A204.1 (cell line): ENCODE measurements around the gene SLC5A8.
"Not testable (repeated sequence)": the region's sequence is repeated elsewhere in the genome, so short reads cannot be mapped to it uniquely, and the experiment has no call there.

Experiments used
- FAIRE-seq: peaks from 2 replicates; lab custom pipeline; 2012; peaks lifted over from hg19 to GRCh38; lab: Jason Lieb, UNC

Gene SLC5A8

DNA sequence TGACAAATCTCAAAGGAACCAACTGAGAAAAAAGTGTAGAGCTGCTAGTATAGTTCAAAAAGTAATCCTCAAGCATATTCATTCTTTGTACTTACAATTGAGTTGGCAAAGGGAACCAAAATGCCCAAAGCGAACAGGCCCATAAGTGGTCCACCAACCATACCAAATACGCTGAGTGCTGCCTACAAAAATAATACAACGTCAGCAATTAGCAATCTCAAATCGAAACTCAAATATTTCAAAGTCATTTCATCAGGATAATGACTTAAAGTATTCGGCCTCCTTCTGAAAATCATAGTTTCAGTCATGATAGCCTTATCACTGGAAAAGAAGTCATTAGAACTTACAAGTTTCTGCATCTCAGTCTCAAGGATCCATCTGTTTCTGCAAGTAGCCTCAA is 42.0 kb downstream of the SLC5A8 start:
- no peak for FAIRE-seq

DNA sequence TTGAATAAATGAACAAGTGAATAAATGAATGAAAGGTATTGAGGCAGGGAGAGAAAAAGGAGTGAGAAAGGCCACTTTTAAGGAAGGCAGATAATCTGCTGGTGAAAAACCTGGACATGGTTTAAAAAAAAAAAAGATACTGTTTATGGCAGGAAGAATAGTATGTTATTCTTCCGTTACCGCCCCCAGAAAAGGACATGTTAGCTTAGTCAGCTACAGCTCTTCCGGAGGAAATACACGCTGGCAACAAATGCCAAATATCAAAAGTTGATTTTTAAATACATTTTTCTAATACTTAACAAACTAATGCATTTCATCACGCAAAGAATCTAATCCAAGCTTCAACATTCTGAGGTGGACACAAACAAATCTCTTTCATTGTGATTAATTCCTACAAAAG is 43.2 kb downstream of the SLC5A8 start:
- FAIRE-seq, result no peak

GRCh38 chr12:101165319-101165718 is 44.7 kb downstream of the SLC5A8 start:
- FAIRE-seq, result no peak

DNA sequence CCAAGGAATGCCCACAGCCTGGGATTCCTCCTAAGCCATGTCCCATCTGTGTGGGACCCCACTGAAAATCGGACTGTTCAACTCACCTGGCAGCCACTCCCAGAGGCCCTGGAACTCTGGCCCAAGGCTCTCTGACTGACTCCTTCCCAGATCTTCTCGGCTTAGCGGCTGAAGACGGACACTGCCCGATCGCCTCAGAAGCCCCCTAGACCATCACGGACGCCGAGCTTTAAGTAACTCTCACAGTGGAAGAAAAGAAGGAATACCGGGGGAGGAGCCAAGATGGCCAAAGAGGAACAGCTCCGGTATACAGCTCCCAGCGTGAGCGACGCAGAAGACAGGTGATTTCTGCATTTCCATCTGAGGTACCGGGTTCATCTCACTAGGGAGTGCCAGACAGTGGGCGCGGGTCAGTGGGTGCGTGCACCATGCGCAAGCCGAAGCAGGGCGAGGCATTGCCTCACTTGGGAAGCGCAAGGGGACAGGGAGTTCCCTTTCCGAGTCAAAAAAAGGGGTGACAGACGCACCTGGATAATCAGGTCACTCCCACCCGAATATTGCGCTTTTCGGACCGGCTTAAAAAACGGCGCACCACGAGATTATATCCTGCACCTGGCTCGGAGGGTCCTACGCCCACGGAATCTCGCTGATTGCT is 64.1 kb downstream of the SLC5A8 start:
- FAIRE-seq, result not testable (repeated sequence)

DNA sequence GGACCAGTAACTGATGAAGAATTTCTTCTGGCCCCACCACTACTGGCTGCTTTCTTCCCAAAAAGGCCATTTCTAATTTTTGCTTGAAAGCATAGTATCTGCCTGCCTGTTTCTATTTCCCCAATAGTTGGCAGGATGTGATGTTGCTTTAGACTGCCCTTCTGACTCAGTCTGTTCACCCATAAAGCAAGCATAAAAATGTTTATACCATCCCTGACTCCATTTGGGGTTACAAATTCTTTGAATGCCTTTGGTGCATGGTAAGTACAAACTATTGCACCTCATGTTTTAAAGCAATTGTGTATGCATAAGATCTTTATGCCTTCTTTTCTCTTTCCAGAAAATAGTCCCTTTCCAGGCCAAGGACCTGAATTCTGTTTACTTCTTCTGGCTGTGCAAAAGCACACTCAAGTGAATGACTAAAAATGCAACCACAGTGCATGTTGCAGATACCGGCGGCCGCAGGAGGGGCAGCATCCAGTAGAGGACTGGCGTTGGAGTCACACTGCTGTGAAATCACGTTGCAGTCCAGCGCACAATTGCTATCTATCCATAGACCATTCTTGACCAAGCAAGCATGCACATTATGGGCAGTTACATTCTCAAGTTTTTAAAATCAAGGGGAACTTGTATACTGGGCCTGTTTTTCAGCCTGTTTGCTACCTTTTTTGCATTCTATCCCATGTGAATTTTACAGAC is 82.4 kb downstream of the SLC5A8 start:
- no peak for FAIRE-seq

- no peak for FAIRE-seq
These were observed 92.2 kb downstream of the SLC5A8 start for GRCh38 chr12:101117842-101118241.

DNA sequence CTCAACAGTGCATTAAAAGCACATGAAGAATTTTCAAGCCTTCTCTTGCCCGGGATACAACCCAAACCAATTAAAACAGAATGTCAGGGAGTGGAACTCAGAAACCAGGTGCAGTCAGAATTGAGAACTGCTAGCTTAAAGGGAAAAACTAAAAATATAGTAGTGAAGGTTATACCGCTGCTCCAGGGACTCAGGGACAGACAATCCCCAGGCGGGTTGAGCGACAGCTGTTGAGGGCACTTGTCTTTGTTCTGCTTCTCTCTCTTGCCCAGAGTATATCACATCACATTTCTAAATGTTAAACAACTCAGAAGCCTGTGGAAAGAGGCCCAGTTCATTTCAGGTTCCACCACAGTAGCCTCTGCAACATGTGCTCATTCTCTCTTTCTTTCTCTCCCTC is 93.1 kb downstream of the SLC5A8 start:
- no peak for FAIRE-seq

DNA sequence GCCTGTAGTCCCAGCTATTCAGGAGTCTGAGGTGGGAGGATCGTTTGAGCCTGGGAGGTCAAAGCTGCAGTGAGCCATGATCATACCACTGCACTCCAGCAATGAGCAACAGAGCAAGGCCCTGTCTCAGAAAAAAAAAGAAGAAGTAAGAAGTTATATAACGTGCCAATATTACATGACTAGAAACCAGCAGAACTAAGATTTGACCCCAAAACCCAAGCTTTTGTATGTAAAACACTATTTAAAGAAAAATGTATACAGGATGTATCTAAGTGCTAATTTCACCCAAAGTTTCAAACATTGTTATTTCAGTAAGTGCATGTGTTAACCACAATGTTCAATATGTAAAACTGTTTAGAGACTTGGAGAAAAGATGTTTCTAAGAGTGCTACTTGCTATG is 94.7 kb downstream of the SLC5A8 start:
- FAIRE-seq, result no peak

DNA sequence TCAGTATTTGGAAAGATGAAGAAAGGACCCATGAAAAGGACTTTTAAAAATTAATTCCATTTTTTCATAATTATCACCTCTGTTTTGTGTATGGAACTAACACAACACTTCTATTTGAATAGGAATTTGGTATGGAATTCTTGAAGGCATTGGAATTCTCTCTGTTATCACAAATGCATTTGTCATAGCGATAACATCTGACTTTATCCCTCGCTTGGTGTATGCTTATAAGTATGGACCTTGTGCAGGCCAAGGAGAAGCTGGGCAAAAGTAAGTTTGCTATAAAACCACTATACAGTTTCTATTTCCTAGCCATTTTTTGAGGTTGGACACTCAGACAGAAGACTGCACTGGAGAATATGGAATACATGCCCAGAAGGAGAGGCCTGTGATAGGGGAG is 98.6 kb downstream of the SLC5A8 start:
- FAIRE-seq, result no peak

DNA sequence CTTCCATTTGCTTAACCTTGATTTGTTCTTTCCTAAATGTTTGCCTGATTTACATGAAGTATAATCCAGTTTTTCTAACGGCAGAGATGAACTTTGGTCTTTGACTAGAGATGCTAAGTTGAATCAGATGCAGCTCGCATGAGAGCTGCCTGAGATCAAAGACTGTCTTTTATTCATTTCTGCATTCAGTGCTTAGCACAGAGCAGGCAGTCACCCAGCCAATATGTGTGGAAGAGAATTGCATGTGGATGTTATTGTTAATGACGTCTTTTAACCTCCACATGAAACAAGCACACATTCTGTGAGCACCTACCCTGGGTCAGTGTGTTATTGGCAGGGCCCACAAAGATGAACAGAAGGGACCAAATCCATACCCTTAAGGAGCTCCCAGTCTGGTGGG is 99.2 kb downstream of the SLC5A8 start:
- FAIRE-seq, result no peak

GRCh38 chr12:101108130-101108529 is 101.9 kb downstream of the SLC5A8 start:
- no peak for FAIRE-seq

DNA sequence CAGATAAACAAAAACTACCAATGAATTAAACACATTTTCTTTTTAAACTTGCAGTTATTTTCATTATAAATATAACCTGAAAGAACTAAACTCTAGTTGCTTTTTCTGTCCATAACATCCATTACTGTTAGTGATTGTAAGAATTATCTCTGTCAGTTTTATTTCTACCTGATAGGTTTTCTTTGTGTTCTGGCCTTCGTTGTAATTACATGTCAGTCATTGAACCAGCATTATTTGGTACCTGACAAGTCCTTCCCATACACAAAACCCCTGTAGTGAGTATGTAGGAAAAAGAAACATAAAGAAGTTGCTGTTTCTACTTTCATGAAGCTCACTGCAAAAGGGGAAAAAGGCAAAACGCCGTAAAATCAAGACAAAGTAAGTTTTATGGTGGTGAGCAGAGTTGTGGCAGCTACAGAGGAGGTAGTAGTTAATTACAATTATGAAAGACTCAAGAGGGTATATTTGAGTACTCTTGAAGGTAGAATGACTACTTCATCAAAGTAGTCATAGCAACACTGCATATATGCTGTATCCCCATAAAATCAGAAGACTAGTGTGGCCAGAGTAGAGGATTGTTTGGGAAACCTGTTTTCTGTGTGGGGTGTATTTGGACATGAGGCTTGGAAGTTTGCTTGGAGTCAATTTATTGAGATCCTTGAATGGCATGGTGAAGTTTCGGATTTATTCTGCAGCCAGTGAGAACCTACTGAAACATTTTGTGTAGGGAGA is 102.8 kb downstream of the SLC5A8 start:
- no peak for FAIRE-seq
